Measurements from ENCODE around the gene NGF. TPM values are rescaled to one million over a fixed set of nuclear protein-coding genes. Genes with fewer than 3 reads are reported as not detected.

Gene NGF
- total RNA-seq, 1 donor, result 20.2 TPM

- peak; percentile 98 for DNase-seq (ENCODE audit: low read depth)
- H3K4me3 ChIP-seq (ENCODE audit: low read depth, low read length), result peak overlapping the region; percentile 7
- peak; percentile 11 for TF ChIP-seq CTCF (IDR thresholded peaks at IDR 0.05; ENCODE audit: insufficient read depth, low read length)
Measured at GRCh38 chr1:115280064-115280463, 58.0 kb downstream of the NGF start.

GRCh38 chr1:115278211-115278610 is 59.8 kb downstream of the NGF start:
- no peak for DNase-seq (ENCODE audit: low read depth)
- H3K4me3 ChIP-seq (ENCODE audit: low read depth, low read length), result no peak overlapping the region
- no peak for TF ChIP-seq CTCF (IDR thresholded peaks at IDR 0.05; ENCODE audit: insufficient read depth, low read length)

GRCh38 chr1:115277276-115277675 is 60.8 kb downstream of the NGF start:
- peak; percentile 93 for DNase-seq (ENCODE audit: low read depth)
- no peak for TF ChIP-seq CTCF (IDR thresholded peaks at IDR 0.05; ENCODE audit: insufficient read depth, low read length)
- no peak overlapping the region for H3K4me3 ChIP-seq (ENCODE audit: low read depth, low read length)

GRCh38 chr1:115275216-115275615 is 62.8 kb downstream of the NGF start:
- DNase-seq (ENCODE audit: low read depth), result no peak
- H3K4me3 ChIP-seq (ENCODE audit: low read depth, low read length), result no peak overlapping the region
- peak; percentile 7 for TF ChIP-seq CTCF (IDR thresholded peaks at IDR 0.05; ENCODE audit: insufficient read depth, low read length)

GRCh38 chr1:115274467-115274866 is 63.6 kb downstream of the NGF start:
- no peak for DNase-seq (ENCODE audit: low read depth)
- TF ChIP-seq CTCF (IDR thresholded peaks at IDR 0.05; ENCODE audit: insufficient read depth, low read length), result no peak
- H3K4me3 ChIP-seq (ENCODE audit: low read depth, low read length), result no peak overlapping the region

GRCh38 chr1:115266729-115267421 is 71.2 kb downstream of the NGF start:
- TF ChIP-seq CTCF (IDR thresholded peaks at IDR 0.05; ENCODE audit: insufficient read depth, low read length), result no peak
- no peak overlapping the region for H3K4me3 ChIP-seq (ENCODE audit: low read depth, low read length)
- DNase-seq (ENCODE audit: low read depth), result no peak

GRCh38 chr1:115265099-115265498 is 73.0 kb downstream of the NGF start:
- no peak overlapping the region for H3K4me3 ChIP-seq (ENCODE audit: low read depth, low read length)
- TF ChIP-seq CTCF (IDR thresholded peaks at IDR 0.05; ENCODE audit: insufficient read depth, low read length), result no peak
- peak; percentile 73 for DNase-seq (ENCODE audit: low read depth)
